Activated naive CD4-positive, alpha-beta T cell treated with anti-CD3 and anti-CD28 coated beads, Interleukin-2, amount 50 U/mL, for 24 hours (primary cell): Measurements from ENCODE around the gene CAPN10.

Experiments used
- H3K27ac Mint-ChIP-seq: one replicate; pipeline ENCODE4 v1.8.0; 2021; ENCODE audit warnings: mild to moderate bottlenecking, mixed read lengths
- H3K27me3 Mint-ChIP-seq: one replicate; pipeline ENCODE4 v1.8.0; 2021; ENCODE audit warnings: mixed read lengths
- H3K36me3 Mint-ChIP-seq: one replicate; pipeline ENCODE4 v1.8.0; 2021; ENCODE audit warnings: mixed read lengths
- H3K4me1 Mint-ChIP-seq: one replicate; pipeline ENCODE4 v1.8.0; 2021; ENCODE audit warnings: mixed read lengths
- H3K4me3 Mint-ChIP-seq: one replicate; pipeline ENCODE4 v1.8.0; 2021; ENCODE audit warnings: mild to moderate bottlenecking, mixed read lengths
- H3K9me3 Mint-ChIP-seq: one replicate; pipeline ENCODE4 v1.8.0; 2021; ENCODE audit warnings: mixed read lengths

The CAPN10 gene

GRCh38 chr2:240638512-240639160 is 52.1 kb downstream of the CAPN10 start:
- Mint-ChIP-seq H3K4me3 (no peak overlapping the region), H3K4me1 (no peaks in the 10 kb centered on the region), H3K9me3 (no peaks in the 10 kb centered on the region), H3K36me3 (peaks cover 2% of the 10 kb centered on the region), H3K27me3 (no peaks in the 10 kb centered on the region), H3K27ac (no peak overlapping the region)

GRCh38 chr2:240639566-240639965 is 53.0 kb downstream of the CAPN10 start:
- H3K27ac Mint-ChIP-seq = no peak overlapping the region
- no peaks in the 10 kb centered on the region for H3K4me1 Mint-ChIP-seq
- H3K9me3 Mint-ChIP-seq = no peaks in the 10 kb centered on the region
- no peak overlapping the region for H3K4me3 Mint-ChIP-seq
- no peaks in the 10 kb centered on the region for H3K27me3 Mint-ChIP-seq
- peaks cover 2% of the 10 kb centered on the region for H3K36me3 Mint-ChIP-seq

GRCh38 chr2:240640939-240641338 is 54.4 kb downstream of the CAPN10 start:
- H3K27me3 Mint-ChIP-seq = no peaks in the 10 kb centered on the region
- H3K27ac Mint-ChIP-seq = no peak overlapping the region
- no peaks in the 10 kb centered on the region for H3K36me3 Mint-ChIP-seq
- no peaks in the 10 kb centered on the region for H3K4me1 Mint-ChIP-seq
- no peaks in the 10 kb centered on the region for H3K9me3 Mint-ChIP-seq
- no peak overlapping the region for H3K4me3 Mint-ChIP-seq

- Mint-ChIP-seq H3K4me1 (peaks cover 3% of the 10 kb centered on the region), H3K9me3 (no peaks in the 10 kb centered on the region), H3K27me3 (no peaks in the 10 kb centered on the region), H3K36me3 (no peaks in the 10 kb centered on the region), H3K4me3 (no peak overlapping the region), H3K27ac (no peak overlapping the region)
Measured at GRCh38 chr2:240642061-240642805, 55.7 kb downstream of the CAPN10 start.

GRCh38 chr2:240642806-240643092 is 56.2 kb downstream of the CAPN10 start:
- Mint-ChIP-seq H3K27me3 (no peaks in the 10 kb centered on the region), H3K9me3 (no peaks in the 10 kb centered on the region), H3K4me1 (peaks cover 3% of the 10 kb centered on the region), H3K27ac (no peak overlapping the region), H3K36me3 (no peaks in the 10 kb centered on the region), H3K4me3 (no peak overlapping the region)

GRCh38 chr2:240643093-240643810 is 56.7 kb downstream of the CAPN10 start:
- H3K9me3 Mint-ChIP-seq = no peaks in the 10 kb centered on the region
- no peak overlapping the region for H3K27ac Mint-ChIP-seq
- H3K4me3 Mint-ChIP-seq = no peak overlapping the region
- peaks cover 3% of the 10 kb centered on the region for H3K4me1 Mint-ChIP-seq
- H3K27me3 Mint-ChIP-seq = no peaks in the 10 kb centered on the region
- no peaks in the 10 kb centered on the region for H3K36me3 Mint-ChIP-seq

GRCh38 chr2:240643811-240644150 is 57.2 kb downstream of the CAPN10 start:
- no peak overlapping the region for H3K4me3 Mint-ChIP-seq
- peaks cover 3% of the 10 kb centered on the region for H3K4me1 Mint-ChIP-seq
- no peaks in the 10 kb centered on the region for H3K36me3 Mint-ChIP-seq
- no peaks in the 10 kb centered on the region for H3K9me3 Mint-ChIP-seq
- H3K27ac Mint-ChIP-seq = no peak overlapping the region
- H3K27me3 Mint-ChIP-seq = no peaks in the 10 kb centered on the region

- no peaks in the 10 kb centered on the region for H3K27me3 Mint-ChIP-seq
- H3K4me3 Mint-ChIP-seq = no peak overlapping the region
- no peaks in the 10 kb centered on the region for H3K9me3 Mint-ChIP-seq
- H3K27ac Mint-ChIP-seq = no peak overlapping the region
- no peaks in the 10 kb centered on the region for H3K36me3 Mint-ChIP-seq
- peaks cover 3% of the 10 kb centered on the region for H3K4me1 Mint-ChIP-seq
Measured at GRCh38 chr2:240644171-240644651, 57.7 kb downstream of the CAPN10 start.

- Mint-ChIP-seq H3K27ac (no peak overlapping the region), H3K27me3 (no peaks in the 10 kb centered on the region), H3K36me3 (no peaks in the 10 kb centered on the region), H3K4me3 (no peak overlapping the region), H3K4me1 (peaks cover 3% of the 10 kb centered on the region), H3K9me3 (no peaks in the 10 kb centered on the region)
Measured at GRCh38 chr2:240644859-240645301, 58.3 kb downstream of the CAPN10 start.

GRCh38 chr2:240645346-240645745 is 58.8 kb downstream of the CAPN10 start:
- no peaks in the 10 kb centered on the region for H3K9me3 Mint-ChIP-seq
- no peaks in the 10 kb centered on the region for H3K27me3 Mint-ChIP-seq
- H3K4me1 Mint-ChIP-seq = peaks cover 3% of the 10 kb centered on the region
- H3K36me3 Mint-ChIP-seq = no peaks in the 10 kb centered on the region
- H3K4me3 Mint-ChIP-seq = no peak overlapping the region
- no peak overlapping the region for H3K27ac Mint-ChIP-seq

GRCh38 chr2:240645801-240646175 is 59.3 kb downstream of the CAPN10 start:
- Mint-ChIP-seq H3K4me3 (no peak overlapping the region), H3K27ac (no peak overlapping the region), H3K36me3 (no peaks in the 10 kb centered on the region), H3K9me3 (no peaks in the 10 kb centered on the region), H3K4me1 (peaks cover 3% of the 10 kb centered on the region), H3K27me3 (peaks cover under 1% of the 10 kb centered on the region)

- Mint-ChIP-seq H3K36me3 (no peaks in the 10 kb centered on the region), H3K27me3 (peaks cover 2% of the 10 kb centered on the region), H3K4me3 (no peak overlapping the region), H3K4me1 (peaks cover 3% of the 10 kb centered on the region), H3K9me3 (no peaks in the 10 kb centered on the region), H3K27ac (no peak overlapping the region)
Measured at GRCh38 chr2:240646176-240646899, 59.8 kb downstream of the CAPN10 start.

- H3K4me1 Mint-ChIP-seq = peaks cover 3% of the 10 kb centered on the region
- no peak overlapping the region for H3K27ac Mint-ChIP-seq
- H3K4me3 Mint-ChIP-seq = no peak overlapping the region
- H3K9me3 Mint-ChIP-seq = no peaks in the 10 kb centered on the region
- peaks cover 5% of the 10 kb centered on the region for H3K27me3 Mint-ChIP-seq
- no peaks in the 10 kb centered on the region for H3K36me3 Mint-ChIP-seq
Measured at GRCh38 chr2:240646900-240647502, 60.5 kb downstream of the CAPN10 start.

GRCh38 chr2:240647503-240648154 is 61.1 kb downstream of the CAPN10 start:
- Mint-ChIP-seq H3K9me3 (no peaks in the 10 kb centered on the region), H3K27ac (no peak overlapping the region), H3K4me3 (no peak overlapping the region), H3K36me3 (no peaks in the 10 kb centered on the region), H3K4me1 (peaks cover 3% of the 10 kb centered on the region), H3K27me3 (peaks cover 5% of the 10 kb centered on the region)

GRCh38 chr2:240648155-240648649 is 61.7 kb downstream of the CAPN10 start:
- Mint-ChIP-seq H3K9me3 (no peaks in the 10 kb centered on the region), H3K27ac (no peak overlapping the region), H3K36me3 (no peaks in the 10 kb centered on the region), H3K27me3 (peaks cover 5% of the 10 kb centered on the region), H3K4me1 (peaks cover 3% of the 10 kb centered on the region), H3K4me3 (no peak overlapping the region)
